HL-60 (cell line): ENCODE results near the gene CKAP2L.

ENCODE experiments used
- CTCF ChIP-seq: IDR thresholded peaks from one replicate; pipeline ENCODE4 v1.5.1; 2011; ENCODE audit warnings: low read length, control low read depth, inconsistent platforms; ENCODE audit not compliant: insufficient read depth
- POLR2AphosphoS5 ChIP-seq: IDR thresholded peaks from 2 replicates; pipeline ENCODE4 v1.6.1; 2012; ENCODE audit warnings: low read depth
- REST ChIP-seq: IDR thresholded peaks from 2 replicates; pipeline ENCODE4 v1.6.1; 2012; ENCODE audit warnings: low read depth; ENCODE audit not compliant: insufficient replicate concordance

- TF ChIP-seq CTCF (no peak), POLR2AphosphoS5 (no peak), REST (no peak)
These were observed 71.5 kb downstream of the CKAP2L start for GRCh38 chr2:112692918-112693317.
